GF-D8 (cell line): ENCODE data around the gene GLRX5.
A peak's percentile ranks its signal among the peaks of the same experiment; 100 is the strongest.

Experiments used
- DNase-seq: peaks from one replicate; lab custom pipeline; 2025; lab: John Stamatoyannopoulos, UW

Gene GLRX5

DNA sequence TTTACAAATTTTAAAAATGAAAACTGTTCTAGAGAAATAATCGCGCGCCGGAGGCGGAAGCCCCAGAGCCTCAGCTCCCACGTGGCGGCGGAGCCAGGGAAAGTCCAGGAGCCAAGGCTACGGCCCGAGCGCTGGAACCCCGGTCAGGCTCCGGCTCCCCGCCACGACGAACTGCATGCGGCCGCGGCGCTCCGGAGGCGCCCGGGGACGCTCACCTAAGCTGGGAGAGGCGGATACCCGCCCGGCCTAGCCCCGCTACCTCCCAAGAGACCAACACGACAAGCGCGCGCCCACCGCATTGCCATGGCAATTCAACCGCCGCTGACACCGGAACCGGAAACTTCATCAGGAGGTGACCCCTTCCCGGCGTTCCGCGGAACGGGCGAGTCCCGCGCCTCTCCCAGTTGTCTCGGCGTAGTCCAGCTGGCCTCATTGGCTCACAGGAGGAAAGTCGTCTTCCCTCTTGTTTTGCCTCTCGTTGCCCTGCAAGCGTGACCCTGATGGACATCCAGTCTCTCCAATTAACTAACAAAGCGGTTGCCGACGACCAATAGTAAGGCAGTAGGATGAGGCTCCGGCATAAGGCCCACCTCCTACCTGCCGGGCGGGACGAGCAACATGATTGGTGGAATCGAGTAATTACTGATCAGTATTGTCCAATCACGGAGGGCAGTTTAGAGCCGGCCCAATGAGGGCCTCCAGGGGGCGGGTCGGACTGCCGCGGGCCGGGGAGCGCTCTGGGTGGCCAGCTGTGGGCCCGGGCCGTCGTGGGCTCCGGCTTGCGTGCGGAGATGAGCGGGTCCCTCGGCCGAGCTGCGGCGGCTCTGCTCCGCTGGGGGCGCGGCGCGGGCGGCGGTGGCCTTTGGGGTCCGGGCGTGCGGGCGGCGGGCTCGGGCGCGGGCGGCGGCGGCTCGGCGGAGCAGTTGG, at the start of gene GLRX5:
Gene GLRX5, plus strand, starts transcription at position 752 of the 927 bp plus-strand sequence. Its CDS starts 40 bp downstream, at position 792.
- peak; percentile 95 for DNase-seq

GRCh38 chr14:95485222-95485819, 49.5 kb upstream of the GLRX5 start:
- DNase-seq: no peak

DNA sequence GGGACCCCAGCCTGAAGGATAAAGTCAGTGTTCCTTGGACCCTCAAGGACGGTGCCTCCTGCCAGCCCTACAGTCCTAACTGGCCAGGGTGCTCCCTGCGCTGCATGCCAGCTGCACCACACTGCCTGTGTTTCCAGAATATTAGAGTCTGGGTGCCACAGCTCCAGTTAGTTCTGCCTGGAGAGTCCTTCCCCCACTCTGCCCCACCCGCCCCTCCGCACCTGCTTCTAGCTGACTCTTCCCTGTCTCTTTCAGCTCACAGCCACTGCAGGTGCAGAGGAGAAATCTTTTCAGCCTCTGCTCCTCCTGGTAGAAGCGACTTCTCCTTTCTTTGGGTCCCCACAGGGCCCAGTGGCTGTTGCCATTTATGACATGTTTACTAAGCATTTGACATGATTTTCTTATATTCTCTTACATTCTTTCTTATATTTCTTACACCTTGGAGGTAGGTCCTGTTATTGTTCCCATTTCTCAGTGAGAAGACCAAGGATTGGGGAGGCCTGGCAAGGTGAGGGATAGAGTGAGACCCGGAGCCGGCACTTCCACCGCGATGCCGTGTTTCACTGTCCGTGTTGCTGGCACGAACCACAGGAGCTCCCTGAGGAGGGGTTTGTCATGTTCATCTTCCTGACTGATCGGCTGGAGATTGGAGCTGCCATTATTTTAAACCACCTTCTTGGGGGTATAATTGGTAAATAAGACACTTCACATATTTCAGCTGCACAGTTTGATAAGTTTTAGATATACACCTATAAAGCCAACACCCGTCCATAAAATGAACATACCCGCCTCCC, 47.8 kb upstream of the GLRX5 start:
- DNase-seq: no peak

DNA sequence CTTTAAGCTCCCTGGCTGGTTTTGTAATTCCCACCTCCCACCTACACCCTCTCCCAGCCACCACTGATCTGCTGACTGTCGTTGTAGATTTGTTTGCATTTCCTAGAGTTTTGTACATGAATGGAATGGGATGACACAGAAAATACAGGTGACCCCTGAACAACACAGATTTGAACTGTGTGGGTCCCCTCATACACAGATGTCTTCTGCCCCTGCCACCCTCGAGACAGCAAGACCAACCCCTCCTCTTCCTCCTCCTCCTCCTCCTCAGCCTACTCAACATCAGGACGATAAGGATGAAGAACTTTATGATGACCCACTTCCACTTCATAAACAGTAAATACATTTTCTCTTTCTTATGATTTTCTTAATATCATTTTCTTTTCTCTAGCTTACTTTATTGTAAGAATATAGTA, 47.2 kb upstream of the GLRX5 start:
- no peak for DNase-seq

- DNase-seq: no peak
Observed at GRCh38 chr14:95488376-95489213, 46.3 kb upstream of the GLRX5 start.

DNA sequence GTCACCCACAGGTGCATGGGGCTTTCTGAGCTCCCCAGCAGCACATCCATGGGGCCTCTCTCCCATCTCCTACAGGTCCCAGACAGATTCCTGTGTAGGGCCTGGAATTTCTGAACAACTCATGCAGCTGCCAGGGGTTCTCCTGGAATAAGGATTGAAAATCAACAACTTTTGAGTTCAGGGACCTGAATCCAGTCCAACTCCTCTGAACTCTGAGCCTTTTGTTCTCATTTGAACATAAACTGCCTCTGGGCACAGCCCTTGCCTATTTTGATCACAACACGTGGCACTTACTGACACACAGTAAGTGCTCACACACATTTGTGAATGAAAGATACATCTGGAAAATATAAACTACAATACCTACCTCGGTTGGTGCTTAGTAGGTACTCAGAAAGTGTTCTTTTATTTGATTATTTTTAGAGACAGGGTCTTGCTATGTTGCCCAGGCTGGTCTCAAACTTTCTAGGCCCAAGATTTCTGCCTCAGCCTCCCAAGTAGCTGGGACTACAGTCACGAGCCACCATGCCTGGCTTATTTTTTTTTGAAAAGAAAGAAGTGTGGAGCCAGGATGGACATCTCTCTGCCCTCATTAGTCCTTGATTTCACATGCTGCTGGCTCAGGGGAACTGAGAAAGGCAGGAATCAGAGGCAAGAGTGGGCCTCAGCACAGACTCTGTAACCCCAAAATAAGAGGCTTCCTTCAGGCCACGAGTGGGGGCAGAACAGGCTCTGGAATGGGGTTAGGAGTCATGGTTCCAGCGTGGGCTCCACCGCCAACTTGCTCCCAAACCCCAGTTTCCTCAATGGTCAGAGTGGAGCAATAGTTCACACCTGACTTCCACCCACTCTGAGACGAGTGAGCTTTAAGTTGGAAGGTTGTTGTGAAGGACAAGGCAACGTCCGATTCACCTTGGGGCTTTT, 45.4 kb upstream of the GLRX5 start:
- DNase-seq: no peak

- DNase-seq: no peak
Observed at GRCh38 chr14:95490138-95490509, 44.7 kb upstream of the GLRX5 start.

DNA sequence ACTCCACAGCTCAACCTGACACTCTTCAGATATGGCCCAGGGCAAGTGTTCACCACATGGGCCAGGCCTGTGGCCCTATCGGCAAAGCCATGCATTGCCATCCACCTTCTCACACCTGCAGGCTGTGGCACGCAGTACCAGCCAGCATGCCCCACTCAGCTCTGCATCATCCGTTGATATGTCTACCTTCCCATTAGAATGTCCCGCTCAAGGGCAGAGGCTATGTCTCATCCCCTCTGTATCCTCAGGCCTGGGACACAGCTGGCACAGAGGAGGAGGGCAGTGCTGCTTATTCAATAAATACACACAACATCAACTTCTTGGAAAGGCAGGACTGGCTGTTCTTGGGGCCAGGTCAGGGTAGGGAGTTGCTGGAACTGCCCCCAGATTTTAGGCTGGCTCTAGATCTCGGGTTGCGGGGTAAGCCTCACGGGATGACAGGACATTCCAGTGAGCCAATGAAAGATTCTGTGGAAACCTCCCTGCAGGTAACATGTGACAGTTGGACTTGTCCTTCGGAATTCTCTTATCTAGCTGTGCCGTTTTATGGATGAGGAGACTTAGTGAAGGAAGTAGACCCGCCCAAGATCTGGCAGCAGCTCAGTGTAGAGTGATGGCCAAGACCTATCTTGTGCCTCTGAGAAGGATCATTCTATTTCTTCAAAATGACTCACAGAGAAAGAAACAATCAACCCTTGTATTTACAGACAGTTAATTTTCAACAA, 44.0 kb upstream of the GLRX5 start:
- DNase-seq: no peak

- DNase-seq: no peak
Observed at GRCh38 chr14:95491936-95492608, 42.8 kb upstream of the GLRX5 start.

DNA sequence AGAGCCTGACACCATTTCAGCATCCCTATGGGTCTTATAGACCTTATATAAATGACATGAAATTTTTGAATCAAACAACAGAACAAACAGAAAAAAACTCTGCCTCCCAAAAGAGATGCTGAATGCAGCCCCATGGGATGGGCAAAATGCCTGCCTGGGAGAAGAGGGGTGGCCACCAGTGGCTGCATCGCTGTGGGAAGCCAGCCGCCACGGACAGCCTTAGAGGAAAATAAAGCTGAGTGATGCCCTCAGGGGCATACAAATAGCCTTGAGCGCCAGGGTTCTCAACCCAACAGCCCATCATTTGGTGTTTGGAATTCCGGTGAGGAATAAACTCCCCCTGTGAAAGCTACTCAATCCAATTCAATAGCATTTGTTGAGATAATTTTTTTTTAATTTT, 41.3 kb upstream of the GLRX5 start:
- DNase-seq: no peak

DNA sequence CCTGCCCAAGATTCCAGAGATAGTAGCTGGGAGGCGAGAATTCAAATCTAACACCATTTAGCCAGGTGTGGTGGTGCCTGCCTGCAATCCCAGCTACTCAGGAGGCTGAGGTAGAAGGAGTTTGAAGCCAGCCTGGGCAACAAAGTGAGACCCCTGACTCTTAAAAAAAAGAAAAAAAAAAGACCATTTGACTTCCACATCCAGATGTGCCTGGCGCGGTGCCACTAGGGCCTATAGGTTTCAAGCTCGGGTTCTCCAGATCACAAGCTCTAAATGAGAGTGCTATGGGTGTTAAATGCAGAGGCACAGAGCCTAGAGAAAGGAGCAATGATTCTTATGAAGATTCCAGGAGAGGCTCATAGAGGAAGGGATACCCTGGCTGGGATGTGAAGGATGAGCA, 40.9 kb upstream of the GLRX5 start:
- no peak for DNase-seq

GRCh38 chr14:95494456-95494855, 40.4 kb upstream of the GLRX5 start:
- DNase-seq: no peak

- no peak for DNase-seq
Observed at GRCh38 chr14:95495076-95495475, 39.8 kb upstream of the GLRX5 start.

- DNase-seq: peak; percentile 54
Observed at GRCh38 chr14:95495538-95496025, 39.3 kb upstream of the GLRX5 start.

DNA sequence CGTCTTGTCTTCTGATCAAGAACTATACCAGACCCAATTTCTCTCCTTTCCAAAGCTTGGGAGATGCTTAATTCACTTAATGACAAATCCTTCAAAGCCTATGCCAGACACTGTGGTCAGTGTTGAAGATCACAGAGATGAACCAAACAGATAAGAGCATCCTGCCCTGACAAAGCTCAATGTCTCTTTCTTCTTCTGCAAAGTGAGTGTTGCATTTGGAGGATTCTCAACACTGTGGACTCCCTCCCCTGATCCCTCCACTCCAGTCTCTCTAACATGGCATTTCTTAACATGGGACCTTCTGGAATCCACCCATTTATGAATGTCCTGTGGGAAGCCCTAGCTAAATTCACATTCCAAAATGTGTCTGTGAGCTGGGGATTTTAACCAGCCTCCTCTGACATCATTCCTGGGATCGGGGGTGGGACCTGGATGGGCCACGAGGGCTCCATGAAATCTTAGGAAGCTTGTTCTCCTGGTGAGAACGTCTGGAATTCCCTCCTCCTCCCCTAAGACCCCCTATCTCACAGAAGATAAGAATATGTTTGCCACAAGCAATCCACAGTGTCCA, 38.7 kb upstream of the GLRX5 start:
- peak; percentile 3 for DNase-seq

DNA sequence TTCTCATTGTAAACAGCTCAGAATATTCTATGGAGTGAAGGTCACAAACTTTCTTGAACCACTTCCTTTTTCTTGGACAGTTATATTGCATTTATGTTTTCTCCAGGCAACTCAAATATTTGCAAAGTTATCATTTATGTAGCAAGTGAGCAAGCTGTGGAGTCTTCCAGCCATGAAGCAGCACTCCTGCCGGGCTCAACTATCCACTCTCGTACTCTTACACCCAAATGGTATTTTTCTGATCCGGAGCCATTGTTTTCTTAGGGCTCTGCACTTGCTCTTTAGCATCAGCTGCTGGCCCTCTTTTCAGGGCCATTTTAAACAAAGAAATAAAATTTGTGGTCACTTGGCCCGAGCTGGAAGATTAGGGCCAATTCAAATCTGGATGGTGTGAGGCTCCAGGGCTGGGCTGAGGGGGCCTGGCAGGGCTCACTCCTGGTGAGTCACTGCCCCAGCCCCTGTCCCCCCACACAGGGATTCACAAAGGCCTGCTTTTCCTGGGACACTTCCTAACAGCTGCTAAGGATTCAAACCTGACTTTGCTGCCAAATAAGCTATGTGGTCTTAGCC, 38.1 kb upstream of the GLRX5 start:
- no peak for DNase-seq

GRCh38 chr14:95497561-95498011, 37.3 kb upstream of the GLRX5 start:
- no peak for DNase-seq

- no peak for DNase-seq
Observed at GRCh38 chr14:95498622-95499353, 36.1 kb upstream of the GLRX5 start.
